ENCODE data around the gene NOC3L. TPM values are rescaled to one million over a fixed set of nuclear protein-coding genes. Genes with fewer than 3 reads are reported as not detected.
A peak's percentile ranks its signal among the peaks of the same experiment; 100 is the strongest.

Gene NOC3L
- total and polyA plus RNA-seq, 4 donors: 3.6 to 14.7 (median 7.2) TPM

GRCh38 chr10:94364482-94364881 lies 1.7 kb upstream of the NOC3L start:
- no peak overlapping the region for H3K4me3 ChIP-seq (ENCODE audit: low read depth in 1 of 3, low read length in 3 of 3)
- 89% methylated on average over 1 of the region's 1 CpG for WGBS
- no peak overlapping the region for H3K9ac ChIP-seq (ENCODE audit: low read depth in 1 of 2, low read length in 2 of 2)
- no peak for TF ChIP-seq MAX (IDR thresholded peaks at IDR 0.05)
- TF ChIP-seq FOXA1 (IDR thresholded peaks at IDR 0.05): no peak
- TF ChIP-seq HNF4G (IDR thresholded peaks at IDR 0.05): no peak
- no peak for TF ChIP-seq ZBTB33 (IDR thresholded peaks at IDR 0.05)
- no peak for TF ChIP-seq RAD21 (IDR thresholded peaks at IDR 0.05)
- no peak for TF ChIP-seq YY1 (IDR thresholded peaks at IDR 0.05)
- no peak for TF ChIP-seq JUND (IDR thresholded peaks at IDR 0.05)
- no peak for TF ChIP-seq CTCF (IDR thresholded peaks at IDR 0.05; ENCODE audit: low read depth, low read length, missing input control)
- no peak for TF ChIP-seq TAF1 (conservative IDR thresholded peaks at IDR 0.05)
- H3K36me3 ChIP-seq (ENCODE audit: control insufficient read depth in 4 of 4, insufficient read depth in 3 of 4, low read depth in 1 of 4, low read length in 3 of 4): no peaks in the 10 kb centered on the region
- no peaks in the 10 kb centered on the region for H3K27me3 ChIP-seq (ENCODE audit: control insufficient read depth in 4 of 4, insufficient read depth in 4 of 4, low read length in 3 of 4)
- no peaks in the 10 kb centered on the region for H3K9me3 ChIP-seq (ENCODE audit: control insufficient read depth in 4 of 4, low read length in 3 of 4)
- peaks cover 5 to 14% (median 12%) of the 10 kb centered on the region in 4 donors for H3K4me1 ChIP-seq (ENCODE audit: control insufficient read depth in 4 of 4, insufficient read depth in 4 of 4, low read length in 3 of 4)
- no peak overlapping the region for H3K27ac ChIP-seq (ENCODE audit: low read depth in 1 of 2, low read length in 2 of 2)
- DNase-seq (ENCODE audit: low spot score): no peak

- Histone ChIP-seq H3K27ac (ENCODE audit: low read depth in 1 of 2, low read length in 2 of 2) (no peak overlapping the region), H3K36me3 (ENCODE audit: control insufficient read depth in 4 of 4, insufficient read depth in 3 of 4, low read depth in 1 of 4, low read length in 3 of 4) (peaks cover 0 to 4% (median 2%) of the 10 kb centered on the region in 4 donors), H3K4me3 (ENCODE audit: low read depth in 1 of 3, low read length in 3 of 3) (peak overlapping the region in 2 of 3 donors; percentile 76 to 97), H3K9me3 (ENCODE audit: control insufficient read depth in 4 of 4, low read length in 3 of 4) (no peaks in the 10 kb centered on the region), H3K4me1 (ENCODE audit: control insufficient read depth in 4 of 4, insufficient read depth in 4 of 4, low read length in 3 of 4) (peaks cover 5 to 14% (median 12%) of the 10 kb centered on the region in 4 donors), H3K27me3 (ENCODE audit: control insufficient read depth in 4 of 4, insufficient read depth in 4 of 4, low read length in 3 of 4) (no peaks in the 10 kb centered on the region), H3K9ac (ENCODE audit: low read depth in 1 of 2, low read length in 2 of 2) (peak overlapping the region; percentile 24 to 66)
- DNase-seq (ENCODE audit: low spot score): no peak
- WGBS: 43% methylated on average over 8 of the region's 8 CpGs
- no peak for TF ChIP-seq RAD21 (IDR thresholded peaks at IDR 0.05)
- TF ChIP-seq EGR1 (IDR thresholded peaks at IDR 0.05; ENCODE audit: low read depth in 2 of 2): no peak
- no peak for TF ChIP-seq HNF4G (IDR thresholded peaks at IDR 0.05)
- TF ChIP-seq NR2F2 (IDR thresholded peaks at IDR 0.05): no peak
- TF ChIP-seq JUND (IDR thresholded peaks at IDR 0.05): no peak
- TF ChIP-seq ATF3 (IDR thresholded peaks at IDR 0.05): no peak
- TF ChIP-seq ZBTB33 (IDR thresholded peaks at IDR 0.05): no peak
- no peak for TF ChIP-seq CTCF (IDR thresholded peaks at IDR 0.05; ENCODE audit: low read depth, low read length, missing input control)
- no peak for TF ChIP-seq RXRA (IDR thresholded peaks at IDR 0.05)
- TF ChIP-seq MAX (IDR thresholded peaks at IDR 0.05): no peak
- TF ChIP-seq YY1 (IDR thresholded peaks at IDR 0.05): no peak
- no peak for TF ChIP-seq HNF4A (conservative IDR thresholded peaks at IDR 0.05)
- TF ChIP-seq FOXA2 (IDR thresholded peaks at IDR 0.05): no peak
- no peak for TF ChIP-seq SP1 (IDR thresholded peaks at IDR 0.05)
- no peak for TF ChIP-seq REST (IDR thresholded peaks at IDR 0.05)
Measured at GRCh38 chr10:94363251-94363565, 469 bp upstream of the NOC3L start.

Data from liver (tissue), 9 donors.